H9 (cell line): ENCODE measurements around the gene AXL. TPM values are rescaled to one million over a fixed set of nuclear protein-coding genes. Genes with fewer than 3 reads are reported as not detected.

Source experiments
- DNase-seq: peaks from one replicate; pipeline ENCODE4 v3.0.0-alpha.2; 2017
- H2AFZ ChIP-seq: one replicate; pipeline ENCODE4 v1.6.1; 2013; ENCODE audit warnings: mild to moderate bottlenecking, low read length, control low read depth, moderate library complexity
- H2AK5ac ChIP-seq: 2 replicates; pipeline ENCODE4 v1.6.1; 2013; ENCODE audit warnings: low read length, control low read depth, mixed read lengths; ENCODE audit not compliant: insufficient read length
- H2BK120ac ChIP-seq: one replicate; pipeline ENCODE4 v1.6.1; 2013; ENCODE audit warnings: low read depth, mild to moderate bottlenecking, low read length, control low read depth, inconsistent platforms; ENCODE audit not compliant: poor library complexity, severe bottlenecking
- H2BK12ac ChIP-seq: 2 replicates; pipeline ENCODE4 v1.6.1; 2013; ENCODE audit warnings: low read length, control low read depth, mixed read lengths, low read depth; ENCODE audit not compliant: insufficient read length
- H2BK15ac ChIP-seq: 2 replicates; pipeline ENCODE4 v1.6.1; 2013; ENCODE audit warnings: low read depth, low read length, control low read depth
- H2BK20ac ChIP-seq: one replicate; pipeline ENCODE4 v1.6.1; 2013; ENCODE audit warnings: low read depth, mild to moderate bottlenecking, low read length, control low read depth, inconsistent platforms; ENCODE audit not compliant: poor library complexity, severe bottlenecking
- H2BK5ac ChIP-seq: 2 replicates; pipeline ENCODE4 v1.6.1; 2013; ENCODE audit warnings: low read length, control low read depth, mixed read lengths; ENCODE audit not compliant: insufficient read length
- H3K14ac ChIP-seq: 2 replicates; pipeline ENCODE4 v1.6.1; 2013; ENCODE audit warnings: low read length, control low read depth; ENCODE audit not compliant: insufficient read depth
- H3K18ac ChIP-seq: 2 replicates; pipeline ENCODE4 v1.6.1; 2013; ENCODE audit warnings: low read depth, mild to moderate bottlenecking, mixed read lengths, low read length, control low read depth; ENCODE audit not compliant: insufficient read length
- H3K23ac ChIP-seq: 2 replicates; pipeline ENCODE4 v1.6.1; 2013; ENCODE audit warnings: low read length, control low read depth, mixed read lengths, low read depth; ENCODE audit not compliant: insufficient read length
- H3K23me2 ChIP-seq: 2 replicates; pipeline ENCODE4 v1.6.1; 2013; ENCODE audit warnings: low read depth, mild to moderate bottlenecking, mixed read lengths, low read length, control low read depth; ENCODE audit not compliant: insufficient read length, poor library complexity, severe bottlenecking
- H3K27ac ChIP-seq: 2 replicates; pipeline ENCODE4 v1.5.1; 2013; ENCODE audit warnings: low read length, control low read depth, mixed read lengths, low read depth; ENCODE audit not compliant: insufficient read length
- H3K27me3 ChIP-seq: 2 replicates; pipeline ENCODE4 v1.6.1; 2013; ENCODE audit warnings: low read length, control low read depth, inconsistent platforms; ENCODE audit not compliant: insufficient read depth
- H3K4ac ChIP-seq: 2 replicates; pipeline ENCODE4 v1.6.1; 2013; ENCODE audit warnings: low read depth, mild to moderate bottlenecking, control low read depth, inconsistent platforms, low read length, moderate library complexity
- H3K4me1 ChIP-seq: 2 replicates; pipeline ENCODE4 v1.6.1; 2013; ENCODE audit warnings: low read length, control low read depth, inconsistent platforms; ENCODE audit not compliant: insufficient read depth
- H3K4me2 ChIP-seq: 2 replicates; pipeline ENCODE4 v1.6.1; 2013; ENCODE audit warnings: low read length, control low read depth, mixed read lengths; ENCODE audit not compliant: insufficient read length, insufficient read depth
- H3K56ac ChIP-seq: 2 replicates; pipeline ENCODE4 v1.6.1; 2013; ENCODE audit warnings: low read depth, mild to moderate bottlenecking, mixed read lengths, low read length, control low read depth; ENCODE audit not compliant: insufficient read length
- H3K79me1 ChIP-seq: 2 replicates; pipeline ENCODE4 v1.6.1; 2013; ENCODE audit warnings: low read depth, mild to moderate bottlenecking, moderate library complexity, low read length, control low read depth, inconsistent platforms; ENCODE audit not compliant: insufficient read depth, poor library complexity, severe bottlenecking
- H3K79me2 ChIP-seq: 2 replicates; pipeline ENCODE4 v1.6.1; 2013; ENCODE audit warnings: low read length, control low read depth, inconsistent platforms; ENCODE audit not compliant: insufficient read depth
- H3K9ac ChIP-seq: 2 replicates; pipeline ENCODE4 v1.6.1; 2013; ENCODE audit warnings: low read length, control low read depth, mixed read lengths; ENCODE audit not compliant: insufficient read length; ENCODE audit errors: extremely low read depth
- H3K9me3 ChIP-seq: one replicate; pipeline ENCODE4 v1.6.1; 2013; ENCODE audit warnings: low read depth, low read length, inconsistent platforms; ENCODE audit not compliant: control insufficient read depth
- H3T11ph ChIP-seq: one replicate; pipeline ENCODE4 v1.6.1; 2013; ENCODE audit warnings: mild to moderate bottlenecking, low read length, control low read depth, inconsistent platforms
- H4K20me1 ChIP-seq: one replicate; pipeline ENCODE4 v1.6.1; 2013; ENCODE audit not compliant: control insufficient read depth, insufficient read length, insufficient read depth
- H4K5ac ChIP-seq: 2 replicates; pipeline ENCODE4 v1.6.1; 2013; ENCODE audit warnings: low read depth, mild to moderate bottlenecking, mixed read lengths, low read length, control low read depth; ENCODE audit not compliant: insufficient read length
- H4K8ac ChIP-seq: replicated peaks from 2 replicates; pipeline ENCODE4 v1.6.1; 2013; ENCODE audit warnings: low read length, control low read depth, mixed read lengths, low read depth; ENCODE audit not compliant: insufficient read length
- H4K91ac ChIP-seq: 2 replicates; pipeline ENCODE4 v1.6.1; 2013; ENCODE audit warnings: low read depth, mild to moderate bottlenecking, moderate library complexity, mixed read lengths, low read length, control low read depth; ENCODE audit not compliant: insufficient read length
- H3K27ac Mint-ChIP-seq, 3 experiments: 2 replicates in 2 of 3; 3 replicates in 1 of 3; pipeline ENCODE4 v1.8.0; 2020 to 2021; ENCODE audit warnings: mixed read lengths in 3 of 3, mild to moderate bottlenecking in 1 of 3, moderate library complexity in 1 of 3
- H3K27me3 Mint-ChIP-seq: 2 replicates; pipeline ENCODE4 v1.8.0; 2021; ENCODE audit warnings: low read depth, mild to moderate bottlenecking, moderate library complexity, mixed read lengths
- H3K36me3 Mint-ChIP-seq, 3 experiments: 2 replicates in 2 of 3; 3 replicates in 1 of 3; pipeline ENCODE4 v1.8.0; 2020 to 2021; ENCODE audit warnings: low read depth in 3 of 3, mixed read lengths in 3 of 3; ENCODE audit not compliant: insufficient read depth in 1 of 3
- H3K4me1 Mint-ChIP-seq, 2 experiments: 2 replicates each; pipeline ENCODE4 v1.8.0; 2020; ENCODE audit warnings: mixed read lengths in 2 of 2
- H3K4me3 Mint-ChIP-seq, 2 experiments: 2 replicates in 1 of 2; 3 replicates in 1 of 2; pipeline ENCODE4 v1.8.0; 2020 to 2021; ENCODE audit warnings: mild to moderate bottlenecking in 2 of 2, mixed read lengths in 2 of 2, moderate library complexity in 1 of 2
- H3K9me3 Mint-ChIP-seq, 2 experiments: 2 replicates in 1 of 2; 3 replicates in 1 of 2; pipeline ENCODE4 v1.8.0; 2020; ENCODE audit warnings: mild to moderate bottlenecking in 2 of 2, mixed read lengths in 2 of 2, moderate library complexity in 1 of 2
- CTCF ChIP-seq: fragments of 200-600 bp; sonication (generic); conservative IDR thresholded peaks from 3 replicates; pipeline ENCODE4 v1.8.0; 2021; ENCODE audit warnings: antibody characterized with exemption, mild to moderate bottlenecking
- WGBS: extraction: QIAGEN DNeasy Blood & Tissue Kit; methylation state at CpG from one replicate; pipeline ENCODE4 v1.1.7; 2013; ENCODE audit warnings: missing lambda C conversion rate, low lambda C conversion rate, mixed read lengths; ENCODE audit not compliant: insufficient read length; ENCODE audit errors: extremely low coverage; 5-methylcytosine and 5-hydroxymethylcytosine counted together
- total RNA-seq: library from RNA; stranded (reverse); gene quantifications from 2 replicates; pipeline ENCODE4 v1.2.1, GENCODE V29; 2021

The AXL gene
- total RNA-seq, 1 experiment from 2014 or later: 29.4 TPM

DNA sequence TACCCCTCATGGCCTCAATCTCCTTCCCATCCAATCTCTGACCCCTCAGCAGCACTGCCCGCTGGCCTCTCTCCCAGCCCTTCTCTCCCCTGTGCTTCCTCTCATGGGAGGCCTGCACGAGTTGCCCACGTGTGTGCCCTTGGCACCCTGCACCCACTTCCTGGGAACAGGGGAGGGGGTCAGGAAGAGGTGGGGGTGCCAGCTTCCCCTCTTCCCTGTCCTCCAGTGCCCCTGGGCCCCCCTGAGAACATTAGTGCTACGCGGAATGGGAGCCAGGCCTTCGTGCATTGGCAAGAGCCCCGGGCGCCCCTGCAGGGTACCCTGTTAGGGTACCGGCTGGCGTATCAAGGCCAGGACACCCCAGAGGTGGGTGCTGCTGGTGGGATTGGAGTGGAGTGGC, 19.2 kb downstream of the AXL start:
- DNase-seq: no peak
- Histone ChIP-seq H2BK15ac (no peak overlapping the region), H3K56ac (no peak overlapping the region), H3K27ac (no peak overlapping the region), H2BK120ac (no peak overlapping the region), H3K79me1 (no peaks in the 10 kb centered on the region), H3K9ac (no peak overlapping the region), H2BK5ac (no peak overlapping the region), H4K20me1 (no peaks in the 10 kb centered on the region), H2AK5ac (no peak overlapping the region), H3K4me1 (no peaks in the 10 kb centered on the region), H3K14ac (no peak overlapping the region), H3K18ac (no peak overlapping the region), H2BK20ac (no peak overlapping the region), H4K8ac (no peak overlapping the region), H3K23me2 (no peaks in the 10 kb centered on the region), H3K23ac (no peak overlapping the region), H4K91ac (no peak overlapping the region), H3K79me2 (no peaks in the 10 kb centered on the region; the same call in 1 of the 2 replicates), H2BK12ac (no peak overlapping the region), H2AFZ (no peak overlapping the region), H3K9me3 (no peaks in the 10 kb centered on the region), H4K5ac (no peak overlapping the region), H3K27me3 (0 out of 2 replicates have a peak, but pooled peaks cover 3% of the 10 kb centered on the region), H3T11ph (no peak overlapping the region), H3K4me2 (no peak overlapping the region), H3K4ac (no peak overlapping the region)
- no peak overlapping the region for H3K4me3 Mint-ChIP-seq
- H3K36me3 Mint-ChIP-seq: peaks cover 0 to 16% (median 0%) of the 10 kb centered on the region in 3 experiments; a peak in 5 of 7 replicates
- H3K9me3 Mint-ChIP-seq: no peaks in the 10 kb centered on the region
- no peaks in the 10 kb centered on the region for H3K4me1 Mint-ChIP-seq
- no peaks in the 10 kb centered on the region for H3K27me3 Mint-ChIP-seq
- no CpG with 5 or more reads among the region's 10 CpGs for WGBS
- H3K27ac Mint-ChIP-seq: peak overlapping the region in 1 of 3 experiments; percentile 84; a peak in 1 of 7 replicates
- no peak for TF ChIP-seq CTCF
